ENCODE data around the gene CRB3.

CRB3 gene

DNA sequence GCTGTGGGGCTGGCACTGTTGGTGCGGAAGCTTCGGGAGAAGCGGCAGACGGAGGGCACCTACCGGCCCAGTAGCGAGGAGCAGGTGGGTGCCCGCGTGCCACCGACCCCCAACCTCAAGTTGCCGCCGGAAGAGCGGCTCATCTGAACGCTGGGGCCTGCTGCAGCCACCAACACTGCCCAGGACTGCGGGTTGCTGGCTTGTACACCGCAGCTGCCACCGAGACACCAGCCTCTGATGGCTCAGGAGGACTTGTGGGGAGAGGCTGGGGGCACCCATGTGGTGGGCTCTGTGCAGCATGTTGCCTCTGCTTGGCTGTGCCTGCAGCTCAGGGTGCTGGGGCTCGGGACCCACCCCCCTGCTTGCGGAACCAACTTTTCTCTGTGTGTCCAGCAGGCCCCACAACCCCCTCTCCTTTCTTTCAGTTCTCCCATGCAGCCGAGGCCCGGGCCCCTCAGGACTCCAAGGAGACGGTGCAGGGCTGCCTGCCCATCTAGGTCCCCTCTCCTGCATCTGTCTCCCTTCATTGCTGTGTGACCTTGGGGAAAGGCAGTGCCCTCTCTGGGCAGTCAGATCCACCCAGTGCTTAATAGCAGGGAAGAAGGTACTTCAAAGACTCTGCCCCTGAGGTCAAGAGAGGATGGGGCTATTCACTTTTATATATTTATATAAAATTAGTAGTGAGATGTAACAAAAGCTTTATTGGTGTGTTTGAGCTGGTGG, 2.6 kb downstream of the CRB3 start:
- no peak for DNase-seq (ENCODE audit: low read depth)

DNA sequence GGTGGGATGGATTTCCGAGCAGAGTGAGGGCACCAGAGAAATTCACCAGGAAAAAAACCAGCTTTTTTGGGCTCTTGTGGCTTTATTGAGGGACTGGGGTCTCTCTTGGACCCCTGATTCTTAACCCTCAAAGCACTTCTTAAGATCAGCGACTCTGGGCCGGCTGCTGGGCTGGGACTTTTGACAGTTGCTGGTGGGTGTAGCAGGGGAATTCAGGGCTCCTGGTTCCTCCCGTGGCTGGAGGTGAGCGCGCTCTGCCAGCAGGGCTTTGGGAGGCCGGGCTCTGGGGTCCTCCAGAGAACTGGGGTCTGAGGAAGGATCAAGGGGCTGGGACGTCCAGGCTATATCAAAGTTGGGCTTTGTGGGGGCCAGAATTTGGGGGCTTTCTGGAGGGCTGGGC, 3.3 kb downstream of the CRB3 start:
- DNase-seq (ENCODE audit: low read depth): no peak

DNA sequence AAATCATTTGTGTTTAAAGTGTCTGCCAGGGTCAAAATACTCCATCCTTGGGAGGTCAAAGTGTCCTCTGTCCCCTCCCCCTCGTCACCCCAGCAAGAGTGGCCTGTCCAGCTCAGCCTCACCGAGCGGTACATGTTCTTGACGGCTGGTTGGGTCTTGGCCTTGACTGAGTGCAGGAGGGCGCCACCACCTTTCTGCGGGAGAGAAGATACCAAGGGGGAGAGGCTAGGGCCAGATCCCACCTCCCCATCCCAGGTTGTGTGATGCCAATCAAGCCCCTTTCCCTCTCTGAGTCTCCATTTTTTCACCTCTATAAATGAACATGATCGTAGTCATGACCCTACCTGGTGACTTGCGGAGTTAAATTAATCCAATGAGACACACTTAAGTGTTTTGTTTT, 6.1 kb downstream of the CRB3 start:
- no peak for DNase-seq (ENCODE audit: low read depth)

- DNase-seq (ENCODE audit: low read depth): no peak
These were observed 7.0 kb downstream of the CRB3 start for GRCh38 chr19:6471076-6471475.

DNA sequence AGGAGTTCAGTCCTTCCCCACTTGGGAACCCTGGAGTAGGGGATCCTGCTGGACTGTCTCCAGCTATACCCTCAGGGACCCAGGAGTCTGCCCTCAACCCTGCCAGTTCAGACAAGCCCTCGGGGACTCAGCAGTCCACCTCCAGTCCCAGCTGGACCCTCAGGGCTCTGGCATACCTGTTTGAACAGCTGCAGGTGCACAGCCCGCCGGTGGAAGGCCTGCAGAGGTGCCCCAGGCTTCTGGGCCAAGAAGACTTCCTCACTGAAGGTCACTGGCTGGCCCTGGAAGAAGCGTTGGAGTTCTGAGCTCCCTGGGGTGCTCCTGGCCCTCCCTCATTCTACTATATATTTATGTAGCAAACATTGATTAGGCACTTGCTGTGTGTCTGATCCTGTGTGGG, 8.6 kb downstream of the CRB3 start:
- no peak for DNase-seq (ENCODE audit: low read depth)

DNA sequence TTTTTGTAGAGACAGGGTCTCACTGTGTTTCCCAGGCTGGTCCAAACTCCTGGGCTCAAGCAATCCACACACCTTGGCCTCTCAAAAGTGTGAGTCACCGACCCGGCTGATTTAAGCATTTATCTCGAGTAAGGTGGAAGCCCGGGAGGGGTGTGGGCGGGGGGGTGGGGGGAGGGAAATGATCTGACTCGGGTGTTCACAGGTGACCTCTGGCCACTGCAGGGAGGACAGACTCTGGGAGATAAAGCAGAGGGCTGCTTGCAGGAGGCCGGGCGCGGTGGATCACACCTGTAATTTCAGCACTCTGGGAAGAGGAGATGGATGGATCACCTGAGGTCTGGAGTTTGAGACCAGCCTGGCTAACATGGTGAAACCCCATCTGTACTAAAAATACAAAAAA, 9.6 kb downstream of the CRB3 start:
- no peak for DNase-seq (ENCODE audit: low read depth)

GRCh38 chr19:6475321-6476108, 11.4 kb downstream of the CRB3 start:
- no peak for DNase-seq (ENCODE audit: low read depth)

DNA sequence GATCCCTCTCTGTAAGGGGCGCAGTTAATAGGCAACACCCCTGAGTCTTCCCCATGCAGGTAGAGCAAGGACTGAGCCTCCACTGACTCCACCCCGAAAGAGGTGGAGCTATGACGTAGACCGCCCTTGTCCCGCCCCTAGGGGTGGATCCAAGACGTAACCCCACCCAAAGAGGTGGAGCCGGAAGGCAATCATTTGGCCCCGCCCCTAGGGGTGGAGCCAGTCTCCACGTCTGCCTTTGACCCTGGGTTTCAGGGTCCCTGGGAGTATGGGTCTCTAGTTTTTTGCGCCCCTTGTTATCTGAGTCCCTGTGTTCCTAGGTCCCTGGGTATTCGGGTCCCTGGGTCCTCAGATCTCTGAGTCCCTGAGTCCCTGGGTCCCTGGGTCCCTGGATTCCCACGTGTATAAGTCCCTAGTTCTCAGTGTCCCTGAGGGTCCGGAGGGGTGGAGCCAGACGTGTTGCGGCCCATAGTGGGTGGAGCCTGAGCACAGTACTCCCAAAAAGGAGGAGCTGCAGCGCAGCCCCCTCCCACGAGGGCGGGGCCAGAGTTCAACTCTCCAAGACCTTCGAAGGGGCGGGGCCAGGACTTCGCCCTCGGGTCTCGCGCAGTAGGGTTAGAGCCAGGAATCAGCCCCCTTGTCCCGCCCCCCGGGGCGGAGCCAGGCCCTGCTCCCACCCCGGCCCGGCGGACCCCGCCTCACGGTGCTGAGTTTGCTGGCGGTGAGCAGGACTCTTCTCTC, 12.3 kb downstream of the CRB3 start:
- peak; percentile 71 for DNase-seq (ENCODE audit: low read depth)

- DNase-seq (ENCODE audit: low read depth): no peak
These were observed 12.9 kb downstream of the CRB3 start for GRCh38 chr19:6476896-6477431.

- DNase-seq (ENCODE audit: low read depth): no peak
These were observed 14.7 kb downstream of the CRB3 start for GRCh38 chr19:6478815-6479214.

DNA sequence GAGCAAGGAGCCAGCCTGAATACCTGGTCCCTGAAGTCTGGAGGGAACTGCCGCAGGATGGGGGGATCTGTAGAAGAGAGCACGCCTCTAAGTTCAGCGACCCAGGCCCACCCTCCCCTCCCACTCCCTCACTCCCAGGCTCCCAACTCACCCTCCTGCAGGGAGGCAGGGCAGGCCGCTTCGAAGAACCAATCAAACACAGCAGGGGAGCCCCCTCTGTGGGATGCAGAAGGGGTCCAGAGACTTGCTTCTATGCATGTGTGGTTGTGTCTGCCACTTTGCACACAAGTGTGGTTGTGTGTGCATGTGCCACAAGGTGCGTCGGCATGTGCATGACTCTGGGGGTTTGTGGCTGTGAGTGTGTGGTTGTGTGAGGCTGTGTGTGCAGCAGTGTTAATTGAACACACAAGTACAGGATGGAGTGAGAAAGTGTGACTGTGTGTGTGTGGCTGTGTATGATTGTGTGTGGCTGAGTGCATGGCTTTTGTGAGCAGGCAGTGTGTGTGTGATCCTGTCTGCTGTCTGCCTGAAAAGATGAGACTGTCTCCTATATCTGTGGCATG, 15.8 kb downstream of the CRB3 start:
- no peak for DNase-seq (ENCODE audit: low read depth)

GRCh38 chr19:6480848-6481415, 16.9 kb downstream of the CRB3 start:
- DNase-seq (ENCODE audit: low read depth): peak; percentile 23

- peak; percentile 52 for DNase-seq (ENCODE audit: low read depth)
These were observed 17.7 kb downstream of the CRB3 start, which contains the start of gene DENND1C for GRCh38 chr19:6481541-6482342. Gene DENND1C (minus strand): TSS chr19:6481787. CDS start chr19:6481695, 92 bp downstream.

- DNase-seq (ENCODE audit: low read depth): no peak
These were observed 18.2 kb downstream of the CRB3 start for GRCh38 chr19:6482343-6482686.

DNA sequence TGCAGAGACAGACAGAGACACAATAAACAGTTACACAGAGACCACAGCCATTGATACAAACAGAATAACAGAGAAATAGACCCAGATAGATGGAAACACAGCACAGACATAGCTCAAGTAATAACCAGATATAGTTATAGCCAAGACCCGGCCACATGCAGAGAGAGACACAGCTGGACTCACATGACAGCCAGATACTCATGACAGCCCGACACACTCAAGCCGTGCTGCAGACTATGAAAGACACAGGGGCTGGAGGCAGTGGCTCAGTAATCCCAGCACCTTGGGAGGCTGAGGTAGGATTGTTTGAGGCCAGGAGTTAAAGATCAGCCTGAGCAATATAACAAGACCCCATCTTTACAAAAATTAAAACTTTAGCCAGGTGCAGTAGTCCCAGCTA, 19.2 kb downstream of the CRB3 start:
- DNase-seq (ENCODE audit: low read depth): no peak

DNA sequence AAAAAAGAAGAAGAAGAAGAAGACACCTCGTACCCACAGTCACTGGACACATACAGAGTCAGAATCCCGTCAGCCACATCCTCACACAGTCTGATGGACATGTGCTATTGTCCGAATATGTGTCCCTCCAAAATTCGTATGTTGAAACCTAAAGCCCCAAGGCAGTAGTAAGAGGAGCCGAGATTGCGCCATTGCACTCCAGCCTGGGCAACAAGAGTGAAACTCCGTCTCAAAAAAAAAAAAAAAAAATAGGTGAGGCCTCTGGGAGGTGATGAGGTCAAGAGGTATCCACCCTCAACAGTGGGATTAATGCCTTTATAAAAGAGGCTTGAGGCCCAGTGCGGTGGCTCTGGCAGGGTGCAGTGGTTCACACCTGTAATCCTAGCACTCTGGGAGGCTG, 20.2 kb downstream of the CRB3 start:
- DNase-seq (ENCODE audit: low read depth): no peak

- no peak for DNase-seq (ENCODE audit: low read depth)
These were observed 20.8 kb downstream of the CRB3 start for GRCh38 chr19:6484831-6485230.

DNA sequence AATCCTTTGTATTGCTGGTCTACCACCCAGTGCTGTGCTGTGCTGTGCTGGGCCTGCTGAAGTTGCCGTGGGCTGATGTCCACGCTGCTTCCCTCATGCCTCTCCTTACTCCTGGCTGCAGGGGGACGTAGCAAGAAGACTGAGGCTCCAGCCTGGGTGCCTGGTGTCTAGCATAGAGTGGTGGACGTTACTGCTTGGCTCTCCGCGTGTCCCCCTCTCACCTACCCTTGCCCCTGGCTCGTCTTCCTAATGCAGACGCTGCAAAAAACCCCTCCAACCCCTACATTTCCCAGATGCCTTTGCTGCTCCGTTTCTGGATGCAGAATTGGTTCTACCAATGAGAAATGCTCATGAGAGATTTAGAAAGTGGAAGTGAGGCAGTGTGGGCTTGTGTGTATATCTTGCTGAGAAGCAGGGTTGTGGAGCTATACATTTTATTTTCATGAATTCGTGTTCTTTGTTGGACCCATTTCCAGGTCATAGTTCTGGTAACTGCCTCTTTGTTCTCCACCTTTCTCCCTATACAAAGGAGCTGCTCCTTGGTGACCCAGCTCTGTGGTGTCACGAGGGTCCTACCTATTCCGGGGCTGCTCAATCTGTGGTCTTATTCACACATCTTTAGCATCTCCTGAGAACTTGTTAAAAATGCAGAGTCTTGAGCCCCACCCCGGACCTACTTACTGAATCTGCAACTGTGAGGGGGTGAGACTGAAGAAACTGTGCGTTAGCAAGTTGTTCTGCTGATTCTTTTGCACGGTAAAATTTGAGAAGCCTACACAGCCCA, 25.4 kb downstream of the CRB3 start:
- no peak for DNase-seq (ENCODE audit: low read depth)

- no peak for DNase-seq (ENCODE audit: low read depth)
These were observed 26.1 kb downstream of the CRB3 start for GRCh38 chr19:6490134-6490533.
